Amniotic epithelial cell (primary cell): Measurements from ENCODE around the gene CGB5.

Source experiments
- DNase-seq: peaks from one replicate; pipeline ENCODE4 v3.0.0-alpha.2; 2010; ENCODE audit warnings: low read depth

The CGB5 gene

GRCh38 chr19:49086296-49086695, 42.6 kb downstream of the CGB5 start:
- no peak for DNase-seq

DNA sequence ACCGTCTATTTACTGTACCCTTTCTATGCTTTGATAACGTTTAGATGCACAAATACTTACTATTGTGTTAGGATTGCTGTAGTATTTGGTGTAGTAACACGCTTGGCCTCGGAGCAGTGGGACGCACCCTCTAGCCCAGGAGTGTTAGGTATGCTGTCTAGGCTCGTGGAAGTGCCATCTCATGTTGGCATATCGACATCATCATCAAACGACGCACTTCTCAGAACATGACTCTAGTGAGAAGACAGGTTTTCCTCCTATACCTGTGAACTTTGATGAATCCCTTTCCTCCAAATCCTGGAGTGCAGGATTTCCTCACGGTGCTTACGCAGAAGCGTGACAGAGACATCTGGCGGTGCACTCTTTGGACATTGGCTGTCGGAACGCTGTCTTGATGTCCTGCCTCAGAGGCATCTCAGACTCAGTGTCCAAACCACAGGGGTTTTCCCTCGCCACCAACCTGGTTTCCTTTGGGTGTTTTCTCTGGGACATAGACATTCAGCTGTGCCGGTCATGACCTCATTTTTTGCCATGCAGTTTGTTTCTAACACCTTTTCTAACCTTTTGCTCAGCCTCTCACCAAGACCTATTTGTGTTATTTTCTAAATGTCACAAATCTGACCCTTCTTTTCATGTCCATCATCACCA, 47.9 kb downstream of the CGB5 start:
- no peak for DNase-seq

- DNase-seq, result no peak
Measured at GRCh38 chr19:49092686-49093085, 49.0 kb downstream of the CGB5 start.
